Activated CD4-positive, alpha-beta T cell treated with anti-CD3 and anti-CD28 coated beads for 36 hours (primary cell): ENCODE results near the gene RTN4RL1. TPM values are rescaled to one million over a fixed set of nuclear protein-coding genes. Genes with fewer than 3 reads are reported as not detected.

Source experiments
- ATAC-seq: fragments of 200-7000 bp; cut with Tn5 transposase; one replicate; pipeline ENCODE4 v1.10.0; 2021; ENCODE audit warnings: mild to moderate bottlenecking, moderate library complexity
- CTCF ChIA-PET: fragments of 350-600 bp; sonication (Branson Sonifier 250); formaldehyde crosslinking; loops from one replicate; lab custom pipeline; 2021; ENCODE audit warnings: antibody characterized with exemption; lab: Charles Lee
- POLR2A ChIA-PET: fragments of 350-600 bp; sonication (Branson Sonifier 250); formaldehyde crosslinking; loops from one replicate; lab custom pipeline; 2021; ENCODE audit warnings: antibody characterized with exemption, inconsistent platforms; lab: Charles Lee
- DNase-seq: peaks from one replicate; pipeline ENCODE4 v3.0.0-alpha.2; 2020
- H3K27ac Mint-ChIP-seq: one replicate; pipeline ENCODE4 v1.8.0; 2021; ENCODE audit warnings: mixed read lengths
- H3K27me3 Mint-ChIP-seq: one replicate; pipeline ENCODE4 v1.8.0; 2021; ENCODE audit warnings: mixed read lengths
- H3K36me3 Mint-ChIP-seq: one replicate; pipeline ENCODE4 v1.8.0; 2021; ENCODE audit warnings: low read depth, mixed read lengths
- H3K4me1 Mint-ChIP-seq: one replicate; pipeline ENCODE4 v1.8.0; 2021; ENCODE audit warnings: mixed read lengths
- H3K4me3 Mint-ChIP-seq: one replicate; pipeline ENCODE4 v1.8.0; 2021; ENCODE audit warnings: mild to moderate bottlenecking, moderate library complexity, mixed read lengths
- H3K9me3 Mint-ChIP-seq: one replicate; pipeline ENCODE4 v1.8.0; 2021; ENCODE audit warnings: low read depth, mixed read lengths
- intact Hi-C, 2 experiments: fragments of 100-400 bp; cut with DNase I in 1 of 2; cut with micrococcal nuclease in 1 of 2; formaldehyde crosslinking; loops; one replicate each; pipeline versions ENCODE4 v1.14.2 to v1.15.1; 2022 to 2024; cut with DNase I, micrococcal nuclease
- total RNA-seq, 2 experiments: library from RNA; stranded (reverse); gene quantifications; one replicate each; pipeline ENCODE4 v1.2.3, GENCODE V29; 2021

The RTN4RL1 gene, protein sequence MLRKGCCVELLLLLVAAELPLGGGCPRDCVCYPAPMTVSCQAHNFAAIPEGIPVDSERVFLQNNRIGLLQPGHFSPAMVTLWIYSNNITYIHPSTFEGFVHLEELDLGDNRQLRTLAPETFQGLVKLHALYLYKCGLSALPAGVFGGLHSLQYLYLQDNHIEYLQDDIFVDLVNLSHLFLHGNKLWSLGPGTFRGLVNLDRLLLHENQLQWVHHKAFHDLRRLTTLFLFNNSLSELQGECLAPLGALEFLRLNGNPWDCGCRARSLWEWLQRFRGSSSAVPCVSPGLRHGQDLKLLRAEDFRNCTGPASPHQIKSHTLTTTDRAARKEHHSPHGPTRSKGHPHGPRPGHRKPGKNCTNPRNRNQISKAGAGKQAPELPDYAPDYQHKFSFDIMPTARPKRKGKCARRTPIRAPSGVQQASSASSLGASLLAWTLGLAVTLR
- under 1 TPM; 0.11 to 0.18 TPM for total RNA-seq

- ATAC-seq (peak; percentile 24), DNase-seq (peak; percentile 80)
- intact Hi-C loops = loop anchor here (5.0 kb wide), 3 partner anchors 118 to 303 kb away; partner anchors contain the start of gene WDR81 (in 1 of the 2)
- H3K27ac Mint-ChIP-seq = no peak within 1 kb of the TSS
- H3K36me3 Mint-ChIP-seq = no peaks in the 10 kb centered on the region
- H3K27me3 Mint-ChIP-seq = peaks cover 22% of the 10 kb centered on the region
- peaks cover 12% of the 10 kb centered on the region for H3K4me1 Mint-ChIP-seq
- no peaks in the 10 kb centered on the region for H3K9me3 Mint-ChIP-seq
- peak within 1 kb of the TSS; percentile 59 for H3K4me3 Mint-ChIP-seq
- ChIA-PET CTCF (interaction anchor here (0.7 to 1.6 kb wide), 4 partner anchors 14 to 376 kb away, joined by 3 to 6 read pairs (median 4); partner anchors contain the start of gene RILP), POLR2A (interaction anchor here (0.6 kb wide), 1 partner anchor 11 kb away, joined by 4 read pairs; no protein-coding TSS in a partner anchor)
Observed at GRCh38 chr17:2025220-2025621, at the start of gene RTN4RL1. RTN4RL1 (minus strand) TSS chr17:2025334; CDS start chr17:2024865, 469 bp downstream.

GRCh38 chr17:2074919-2075318 is 49.8 kb upstream of the RTN4RL1 start:
- DNase-seq (no peak), ATAC-seq (no peak)
- peaks cover 22% of the 10 kb centered on the region for H3K4me1 Mint-ChIP-seq
- H3K27me3 Mint-ChIP-seq = no peaks in the 10 kb centered on the region
- intact Hi-C loops = loop anchor here in 1 of 2 experiments (5.0 kb wide), 1 partner anchor 187 kb away; no protein-coding TSS in a partner anchor
- ChIA-PET CTCF (interaction anchor here (1.2 kb wide), 1 partner anchor 10 kb away, joined by 3 read pairs; no protein-coding TSS in a partner anchor), POLR2A (no interaction called here)
- no peak overlapping the region for H3K4me3 Mint-ChIP-seq
- H3K27ac Mint-ChIP-seq = no peak overlapping the region
- peaks cover 48% of the 10 kb centered on the region for H3K36me3 Mint-ChIP-seq
- H3K9me3 Mint-ChIP-seq = no peaks in the 10 kb centered on the region

DNA sequence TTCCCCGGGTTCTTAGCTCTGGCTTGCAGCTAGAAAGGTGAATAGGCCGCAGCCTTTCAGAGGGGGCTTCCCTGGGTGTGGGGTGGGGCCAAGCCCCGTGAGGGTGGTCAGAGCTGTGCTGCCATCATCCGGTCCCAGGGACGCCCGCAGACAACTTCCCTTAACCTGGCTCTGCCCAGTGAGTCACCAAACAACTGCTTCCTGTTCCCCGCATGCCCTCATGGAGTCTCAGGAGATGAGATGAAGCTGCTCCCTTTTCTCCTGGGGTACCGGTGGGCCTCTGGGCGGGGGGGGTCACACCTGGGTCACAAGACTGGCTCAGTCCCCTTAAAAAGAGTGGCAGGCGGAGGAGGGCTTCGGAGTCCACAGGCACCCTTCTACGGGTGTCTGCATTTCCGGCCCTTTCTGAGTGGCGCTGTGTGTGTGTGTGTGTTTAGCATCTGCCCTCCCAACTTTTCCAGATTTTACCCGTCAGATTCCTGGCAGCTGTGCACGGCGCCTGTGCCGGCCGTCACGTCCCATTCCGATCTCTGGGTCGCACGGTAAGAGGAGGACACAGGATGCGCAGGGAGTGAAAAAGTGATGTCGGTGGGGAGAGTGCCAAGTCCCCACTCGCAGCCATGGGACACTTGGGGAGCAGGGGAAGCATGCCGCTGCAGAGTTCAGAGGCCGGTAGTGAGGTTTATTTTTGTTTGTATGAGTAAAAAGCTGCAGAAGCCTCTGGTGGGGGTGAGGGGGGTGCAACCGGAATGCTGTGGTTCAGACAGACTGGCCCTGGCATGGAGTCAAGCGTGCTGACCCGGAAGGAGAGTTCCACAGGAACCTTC is 46.5 kb upstream of the RTN4RL1 start:
- H3K36me3 Mint-ChIP-seq = peaks cover 46% of the 10 kb centered on the region
- ChIA-PET POLR2A (interaction anchor here (0.6 to 2.6 kb wide), 3 partner anchors 14 to 182 kb away, joined by 3 to 23 read pairs (median 6); no protein-coding TSS in a partner anchor), CTCF (interaction anchor here (1.0 to 4.6 kb wide), 4 partner anchors 14 to 173 kb away, joined by 3 to 55 read pairs (median 10); partner anchors contain the start of genes HIC1 and OVCA2)
- H3K27me3 Mint-ChIP-seq = no peaks in the 10 kb centered on the region
- no peak overlapping the region for H3K27ac Mint-ChIP-seq
- intact Hi-C loops = loop anchor here in 1 of 2 experiments (5.0 kb wide), 1 partner anchor 191 kb away; no protein-coding TSS in a partner anchor
- no peaks in the 10 kb centered on the region for H3K9me3 Mint-ChIP-seq
- peaks cover 37% of the 10 kb centered on the region for H3K4me1 Mint-ChIP-seq
- no peak overlapping the region for H3K4me3 Mint-ChIP-seq
- no peak for DNase-seq
- no peak for ATAC-seq

DNA sequence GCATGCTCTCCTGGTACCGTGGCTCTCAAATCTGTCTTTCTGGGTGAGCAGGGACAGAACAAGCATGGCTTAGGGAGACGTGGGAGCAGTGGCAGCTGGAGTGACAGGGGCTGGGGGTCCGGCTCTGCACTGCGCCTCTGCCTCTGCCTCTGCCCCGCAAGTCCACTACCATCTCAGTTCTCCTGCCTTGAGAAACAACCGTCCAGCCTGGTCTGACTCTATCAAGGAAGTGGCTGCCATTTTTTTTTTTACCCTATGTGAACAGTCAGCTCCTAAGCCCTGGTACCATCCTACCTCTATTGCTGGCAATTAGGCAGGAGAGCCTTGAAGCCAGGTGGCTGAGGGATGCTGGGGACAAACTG is 45.9 kb upstream of the RTN4RL1 start:
- DNase-seq = no peak
- H3K4me3 Mint-ChIP-seq = peak overlapping the region; percentile 13
- no peaks in the 10 kb centered on the region for H3K9me3 Mint-ChIP-seq
- CTCF ChIA-PET = interaction anchor here (0.8 to 4.6 kb wide), 7 partner anchors 14 to 212 kb away, joined by 3 to 55 read pairs (median 4); partner anchors contain the start of genes HIC1 and OVCA2
- peaks cover 37% of the 10 kb centered on the region for H3K4me1 Mint-ChIP-seq
- H3K27me3 Mint-ChIP-seq = peaks cover 3% of the 10 kb centered on the region
- peaks cover 46% of the 10 kb centered on the region for H3K36me3 Mint-ChIP-seq
- intact Hi-C loops = loop anchor here in 1 of 2 experiments (5.0 kb wide), 1 partner anchor 191 kb away; no protein-coding TSS in a partner anchor
- POLR2A ChIA-PET = interaction anchor here (0.7 to 2.6 kb wide), 4 partner anchors 15 to 183 kb away, joined by 4 to 23 read pairs (median 6); no protein-coding TSS in a partner anchor
- peak overlapping the region; percentile 82 for H3K27ac Mint-ChIP-seq
- ATAC-seq = no peak

DNA sequence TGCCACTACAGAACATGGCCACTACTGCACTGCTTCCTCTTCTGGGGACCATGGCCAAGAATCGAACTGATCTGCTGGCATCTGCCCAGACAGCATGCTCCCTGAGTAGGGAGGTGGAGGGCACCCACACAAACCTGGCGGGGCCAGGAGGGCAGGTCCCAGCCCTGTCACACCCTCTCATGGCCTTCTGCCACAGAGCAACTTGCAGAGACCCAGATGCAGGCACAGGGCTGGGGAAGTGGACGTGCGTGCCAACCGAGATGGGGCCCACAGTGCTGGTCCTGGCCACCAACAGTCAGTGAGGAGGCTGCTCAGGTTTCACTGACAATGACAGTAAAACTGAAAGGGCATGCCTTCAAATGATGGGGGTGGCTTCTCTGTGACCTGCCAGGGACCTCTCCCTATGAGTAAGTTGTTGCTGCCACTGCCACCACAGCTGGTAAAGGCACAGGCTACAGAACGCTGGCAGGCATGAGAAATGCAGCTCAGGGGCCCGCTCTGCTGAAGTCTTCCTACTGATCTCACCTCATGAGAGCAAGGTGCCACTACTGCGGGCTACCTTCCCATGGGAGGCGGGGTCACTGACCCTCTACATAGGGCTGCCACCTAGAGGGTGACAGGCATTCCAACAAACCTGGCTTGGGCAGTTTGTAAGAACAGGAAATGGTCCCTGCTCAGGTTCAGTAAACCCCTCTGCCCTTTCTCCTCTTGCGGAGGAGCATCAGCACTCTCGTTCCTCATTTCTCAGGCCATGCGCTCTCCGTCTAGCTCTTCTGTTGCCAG is 45.3 kb upstream of the RTN4RL1 start:
- peak overlapping the region; percentile 82 for H3K27ac Mint-ChIP-seq
- H3K4me3 Mint-ChIP-seq = peak overlapping the region; percentile 36
- ChIA-PET CTCF (interaction anchor here (0.6 to 4.6 kb wide), 10 partner anchors 11 to 540 kb away, joined by 3 to 55 read pairs (median 3); partner anchors contain the start of genes HIC1 and OVCA2), POLR2A (interaction anchor here (0.6 to 2.6 kb wide), 6 partner anchors 16 to 283 kb away, joined by 3 to 23 read pairs (median 5); no protein-coding TSS in a partner anchor)
- ATAC-seq (peak; percentile 88), DNase-seq (peak; percentile 91)
- no peaks in the 10 kb centered on the region for H3K9me3 Mint-ChIP-seq
- H3K4me1 Mint-ChIP-seq = peaks cover 36% of the 10 kb centered on the region
- H3K27me3 Mint-ChIP-seq = peaks cover 3% of the 10 kb centered on the region
- intact Hi-C loops = loop anchor here (1.0 to 5.0 kb wide), 4 partner anchors 16 to 192 kb away; no protein-coding TSS in a partner anchor
- H3K36me3 Mint-ChIP-seq = peaks cover 52% of the 10 kb centered on the region

GRCh38 chr17:2068519-2069051 is 43.5 kb upstream of the RTN4RL1 start:
- ChIA-PET CTCF (interaction anchor here (0.6 to 4.6 kb wide), 9 partner anchors 11 to 285 kb away, joined by 3 to 55 read pairs (median 4); partner anchors contain the start of gene HIC1), POLR2A (interaction anchor here (0.7 to 2.6 kb wide), 3 partner anchors 20 to 352 kb away, joined by 3 to 23 read pairs (median 3); no protein-coding TSS in a partner anchor)
- peak; percentile 53 for DNase-seq
- Mint-ChIP-seq H3K27ac (no peak overlapping the region), H3K27me3 (peaks cover 5% of the 10 kb centered on the region), H3K4me3 (no peak overlapping the region), H3K36me3 (peaks cover 63% of the 10 kb centered on the region), H3K4me1 (peaks cover 36% of the 10 kb centered on the region), H3K9me3 (no peaks in the 10 kb centered on the region)
- ATAC-seq = peak; percentile 21
- intact Hi-C loops = no loop called here

- CTCF ChIA-PET = interaction anchor here (0.6 to 4.6 kb wide), 8 partner anchors 11 to 348 kb away, joined by 3 to 55 read pairs (median 4); partner anchors contain the start of gene HIC1
- DNase-seq (no peak), ATAC-seq (no peak)
- POLR2A ChIA-PET = no interaction called here
- peaks cover 68% of the 10 kb centered on the region for H3K36me3 Mint-ChIP-seq
- peaks cover 36% of the 10 kb centered on the region for H3K4me1 Mint-ChIP-seq
- peaks cover 5% of the 10 kb centered on the region for H3K27me3 Mint-ChIP-seq
- H3K27ac Mint-ChIP-seq = no peak overlapping the region
- H3K4me3 Mint-ChIP-seq = no peak overlapping the region
- H3K9me3 Mint-ChIP-seq = no peaks in the 10 kb centered on the region
- intact Hi-C loops = no loop called here
Observed at GRCh38 chr17:2068031-2068518, 42.9 kb upstream of the RTN4RL1 start.

GRCh38 chr17:2067608-2068024 is 42.5 kb upstream of the RTN4RL1 start:
- Mint-ChIP-seq H3K4me1 (peaks cover 36% of the 10 kb centered on the region), H3K27me3 (peaks cover 5% of the 10 kb centered on the region), H3K9me3 (no peaks in the 10 kb centered on the region), H3K36me3 (peaks cover 68% of the 10 kb centered on the region), H3K27ac (no peak overlapping the region), H3K4me3 (no peak overlapping the region)
- ChIA-PET POLR2A (no interaction called here), CTCF (interaction anchor here (0.6 to 4.6 kb wide), 7 partner anchors 10 to 348 kb away, joined by 3 to 55 read pairs (median 4); partner anchors contain the start of gene HIC1)
- DNase-seq (no peak), ATAC-seq (no peak)
- intact Hi-C loops = no loop called here

GRCh38 chr17:2067048-2067561 is 42.0 kb upstream of the RTN4RL1 start:
- Mint-ChIP-seq H3K36me3 (peaks cover 67% of the 10 kb centered on the region), H3K27ac (no peak overlapping the region), H3K4me3 (no peak overlapping the region), H3K27me3 (peaks cover 5% of the 10 kb centered on the region), H3K9me3 (no peaks in the 10 kb centered on the region), H3K4me1 (peaks cover 36% of the 10 kb centered on the region)
- ATAC-seq (no peak), DNase-seq (no peak)
- intact Hi-C loops = no loop called here
- CTCF ChIA-PET = interaction anchor here (0.6 to 4.6 kb wide), 5 partner anchors 10 to 201 kb away, joined by 3 to 55 read pairs (median 4); partner anchors contain the start of gene HIC1
- POLR2A ChIA-PET = no interaction called here
